Spleen (tissue), 11 donors: ENCODE measurements around the gene ZNF512B. TPM values are rescaled to one million over a fixed set of nuclear protein-coding genes. Genes with fewer than 3 reads are reported as not detected.
A peak's percentile ranks its signal among the peaks of the same experiment; 100 is the strongest.
"Not testable (repeated sequence)": the region's sequence is repeated elsewhere in the genome, so short reads cannot be mapped to it uniquely, and the experiment has no call there.

ENCODE experiments used
- DNase-seq: peaks from one replicate; pipeline ENCODE4 v3.0.0-alpha.2; 2020
- H3K27ac ChIP-seq, 8 donors: fragments of 200-600 bp; sonication (generic) in 7 of 8; 1 replicate in 4 of 8; 2 replicates in 4 of 8; pipeline versions ENCODE4 v1.5.0 to v1.8.0; 2016 to 2021; ENCODE audit warnings: inconsistent platforms in 4 of 8, mild to moderate bottlenecking in 4 of 8, moderate library complexity in 1 of 8
- H3K27me3 ChIP-seq, 7 donors: fragments of 200-600 bp; sonication (generic) in 6 of 7; replicated peaks in 1 of 7; 1 replicate in 4 of 7; 2 replicates in 3 of 7; pipeline versions ENCODE4 v1.5.0 to v1.8.0; 2016 to 2021; ENCODE audit warnings: inconsistent platforms in 3 of 7, mild to moderate bottlenecking in 1 of 7
- H3K36me3 ChIP-seq, 6 donors: fragments of 200-600 bp; sonication (generic) in 5 of 6; 1 replicate in 4 of 6; 2 replicates in 2 of 6; pipeline versions ENCODE4 v1.5.0 to v1.8.0; 2016 to 2021; ENCODE audit warnings: inconsistent platforms in 2 of 6
- H3K4me1 ChIP-seq, 6 donors: fragments of 200-600 bp; sonication (generic) in 5 of 6; 1 replicate in 3 of 6; 2 replicates in 3 of 6; pipeline versions ENCODE4 v1.5.0 to v1.8.0; 2016 to 2021; ENCODE audit warnings: inconsistent platforms in 3 of 6
- H3K4me3 ChIP-seq, 8 donors: fragments of 200-600 bp; sonication (generic) in 7 of 8; 1 replicate in 4 of 8; 2 replicates in 4 of 8; pipeline versions ENCODE4 v1.5.0 to v1.8.0; 2016 to 2021; ENCODE audit warnings: inconsistent platforms in 4 of 8, mild to moderate bottlenecking in 4 of 8, moderate library complexity in 2 of 8
- H3K9me3 ChIP-seq, 8 donors: fragments of 200-600 bp; sonication (generic) in 7 of 8; 1 replicate in 4 of 8; 2 replicates in 4 of 8; pipeline versions ENCODE4 v1.5.0 to v1.8.0; 2016 to 2021; ENCODE audit warnings: inconsistent platforms in 4 of 8
- POLR2A ChIP-seq, 3 donors: fragments of 450-650 bp; IDR thresholded peaks; one replicate each; pipeline ENCODE4 v1.5.1; 2017; ENCODE audit warnings: antibody characterized with exemption in 3 of 3, mild to moderate bottlenecking in 1 of 3
- POLR2AphosphoS5 ChIP-seq, 3 donors: sonication (generic); formaldehyde crosslinking; IDR thresholded peaks; one replicate each; pipeline ENCODE4 v1.5.1; 2017; ENCODE audit warnings: antibody characterized with exemption in 3 of 3
- WGBS, 5 donors: extraction: QIAGEN DNeasy Blood & Tissue Kit in 3 of 5; methylation state at CpG; one replicate each; pipeline versions ENCODE4 v1.1.5 to v1.1.7; 2013 to 2018; 5-methylcytosine and 5-hydroxymethylcytosine counted together
- intact Hi-C: fragments of 100-400 bp; cut with DNase I; formaldehyde crosslinking; loops from one replicate; pipeline ENCODE4 v1.15.0; 2023; ENCODE audit warnings: low total_unique reads
- polyA plus RNA-seq, 3 donors: library from polyadenylated mRNA; stranded (reverse); fragments of 200-250 nt; gene quantifications; one replicate each; pipeline ENCODE4 v1.2.1, GENCODE V29; 2013
- total RNA-seq, 7 donors: library from RNA; depleted of rRNA in 3 of 7; stranded (reverse); fragments of >200 nt in 3 of 7; fragmentation: NEBNext Ultra II Directional in 4 of 7; extraction: Animal tissue kit (Norgen Biotek cat#: 25700) in 4 of 7; gene quantifications; one replicate each; pipeline versions ENCODE4 v1.1.0 to v1.2.1, GENCODE V29; 2016 to 2021
- TF ChIP-seq, protein P1 (sequence below), 11 experiments: fragments of 200-600 bp in 7 of 11; fragments of 450-650 bp in 4 of 11; sonication (generic) in 4 of 11; IDR thresholded peaks in 8 of 11; conservative IDR thresholded peaks in 3 of 11; 1 replicate in 7 of 11; 2 replicates in 4 of 11; pipeline versions ENCODE4 v1.4.0 to v1.8.0; 2016 to 2021; ENCODE audit warnings: antibody characterized with exemption in 11 of 11, inconsistent platforms in 4 of 11, mild to moderate bottlenecking in 1 of 11
- donor health status: healthy with polysubstance abuse.
- donor health status: DM: no; HTN: no; CAD: no; lungs with moderate emphysema.
- donor health status: DM: no; HTN: no; CAD: no.
- donor health status: Bipolar disorder and iron deficiency.
- donor health status: healthy.
- donor health status: DM: no; HTN: no; CAD: no.
- donor health status: DM: yes; HTN: yes; CAD: no.

ZNF512B gene
- total and polyA plus RNA-seq, 10 donors = 3.4 to 21.8 (median 12.4) TPM

DNA sequence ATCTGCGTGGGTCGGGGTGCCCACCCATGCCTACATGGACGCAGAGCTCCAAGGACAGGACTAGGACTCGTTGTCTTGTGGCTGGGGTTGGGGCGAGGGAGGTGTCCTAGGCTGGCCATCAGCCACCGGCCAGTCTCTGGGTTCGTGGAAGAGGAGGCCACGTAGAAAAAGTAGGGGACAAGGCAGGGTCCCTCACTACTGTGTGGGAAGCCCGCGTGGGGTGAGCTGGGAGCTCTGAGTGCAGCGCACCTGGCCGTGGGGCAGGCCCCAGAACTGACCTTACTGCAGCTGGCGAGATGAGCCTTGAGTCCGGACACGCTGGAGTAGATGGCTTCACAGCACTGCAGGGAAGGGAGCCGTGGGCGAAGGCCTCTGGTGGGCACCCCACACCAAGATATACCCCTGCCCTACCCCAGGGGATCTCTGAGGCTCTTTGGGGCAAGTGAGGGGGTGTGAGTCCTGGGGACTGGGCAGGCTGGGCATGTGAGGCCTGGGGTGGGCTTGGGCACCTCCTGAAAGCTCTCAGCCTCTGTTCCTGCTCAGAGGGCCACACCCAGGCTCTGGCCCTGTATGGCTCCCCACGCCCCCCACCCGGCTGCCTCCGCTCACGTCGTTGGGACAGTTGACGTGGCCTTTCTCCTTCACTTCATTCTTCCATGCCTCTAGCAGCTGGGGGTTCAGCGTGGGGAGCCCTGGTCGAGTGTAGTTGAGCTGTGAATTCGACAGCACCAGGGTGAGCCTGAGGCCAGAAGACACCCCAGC lies 7.9 kb downstream of the ZNF512B start:
- DNase-seq = peak; percentile 73
- peaks cover 0 to 73% (median 57%) of the 10 kb centered on the region in 6 donors for H3K36me3 ChIP-seq
- peaks cover 7 to 17% (median 14%) of the 10 kb centered on the region in 6 donors for H3K4me1 ChIP-seq
- no peaks in the 10 kb centered on the region for H3K27me3 ChIP-seq
- TF ChIP-seq POLR2AphosphoS5 (IDR thresholded peaks at IDR 0.05) (no peak), POLR2A (IDR thresholded peaks at IDR 0.05) (no peak)
- TF ChIP-seq, protein P1, sequence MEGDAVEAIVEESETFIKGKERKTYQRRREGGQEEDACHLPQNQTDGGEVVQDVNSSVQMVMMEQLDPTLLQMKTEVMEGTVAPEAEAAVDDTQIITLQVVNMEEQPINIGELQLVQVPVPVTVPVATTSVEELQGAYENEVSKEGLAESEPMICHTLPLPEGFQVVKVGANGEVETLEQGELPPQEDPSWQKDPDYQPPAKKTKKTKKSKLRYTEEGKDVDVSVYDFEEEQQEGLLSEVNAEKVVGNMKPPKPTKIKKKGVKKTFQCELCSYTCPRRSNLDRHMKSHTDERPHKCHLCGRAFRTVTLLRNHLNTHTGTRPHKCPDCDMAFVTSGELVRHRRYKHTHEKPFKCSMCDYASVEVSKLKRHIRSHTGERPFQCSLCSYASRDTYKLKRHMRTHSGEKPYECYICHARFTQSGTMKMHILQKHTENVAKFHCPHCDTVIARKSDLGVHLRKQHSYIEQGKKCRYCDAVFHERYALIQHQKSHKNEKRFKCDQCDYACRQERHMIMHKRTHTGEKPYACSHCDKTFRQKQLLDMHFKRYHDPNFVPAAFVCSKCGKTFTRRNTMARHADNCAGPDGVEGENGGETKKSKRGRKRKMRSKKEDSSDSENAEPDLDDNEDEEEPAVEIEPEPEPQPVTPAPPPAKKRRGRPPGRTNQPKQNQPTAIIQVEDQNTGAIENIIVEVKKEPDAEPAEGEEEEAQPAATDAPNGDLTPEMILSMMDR (IDR thresholded peaks at IDR 0.05 in 8 of 11, conservative IDR thresholded peaks at IDR 0.05 in 3 of 11) = no peak
- no peak overlapping the region for H3K4me3 ChIP-seq
- peaks cover 0 to 7% (median 0%) of the 10 kb centered on the region in 8 donors for H3K9me3 ChIP-seq
- WGBS, 5 donors = 88 to 98% (median 95%) methylated on average over 19 to 26 of the region's 26 CpGs
- intact Hi-C loops = no loop called here
- H3K27ac ChIP-seq = no peak overlapping the region

DNA sequence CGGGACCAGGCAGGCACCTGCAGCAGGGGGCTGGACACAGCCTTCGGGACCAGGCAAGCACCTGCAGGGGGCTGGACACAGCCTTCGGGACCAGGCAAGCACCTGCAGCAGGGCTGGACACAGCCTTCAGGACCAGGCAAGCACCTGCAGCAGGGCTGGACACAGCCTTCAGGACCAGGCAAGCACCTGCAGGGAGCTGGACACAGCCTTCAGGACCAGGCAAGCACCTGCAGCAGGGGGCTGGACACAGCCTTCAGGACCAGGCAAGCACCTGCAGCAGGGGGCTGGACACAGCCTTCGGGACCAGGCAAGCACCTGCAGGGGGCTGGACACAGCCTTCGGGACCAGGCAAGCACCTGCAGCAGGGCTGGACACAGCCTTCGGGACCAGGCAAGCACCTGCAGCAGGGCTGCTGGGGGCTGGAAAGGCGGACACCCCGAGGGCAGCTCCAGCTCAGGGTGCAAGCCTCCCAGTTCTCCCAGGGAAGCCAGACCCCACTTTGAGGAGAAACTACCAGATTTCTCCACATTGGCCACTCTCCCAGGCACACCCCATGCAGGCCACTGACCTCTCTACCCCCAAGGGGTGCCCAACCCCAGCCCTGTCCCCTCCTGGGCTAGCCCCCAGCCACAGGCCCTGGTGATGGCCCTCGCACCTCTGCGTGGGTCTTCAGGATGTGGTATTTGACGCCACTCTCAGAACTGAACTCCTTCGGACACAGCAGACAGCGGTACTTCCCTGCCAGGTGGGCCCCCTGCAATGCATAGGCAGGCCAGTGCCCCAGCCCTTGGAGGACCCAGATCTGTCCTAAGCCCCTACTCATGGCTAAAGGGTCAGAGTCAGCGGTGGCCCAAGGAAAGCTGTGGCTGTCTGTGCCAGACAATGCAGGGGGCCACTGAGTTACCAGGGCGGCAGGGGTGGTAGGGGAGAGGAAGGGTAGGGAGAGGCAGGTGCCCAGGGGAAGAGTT lies 8.8 kb downstream of the ZNF512B start:
- H3K4me1 ChIP-seq = peaks cover 7 to 22% (median 17%) of the 10 kb centered on the region in 6 donors
- intact Hi-C loops, H3K4me3 ChIP-seq, H3K27ac ChIP-seq, H3K27me3 ChIP-seq, H3K9me3 ChIP-seq: not testable (repeated sequence)
- DNase-seq = peak; percentile 67
- 81 to 91% (median 90%) methylated on average over 7 to 15 of the region's 15 CpGs for WGBS, 5 donors
- peak in 1 of 3 donors; percentile 11 for TF ChIP-seq POLR2AphosphoS5 (IDR thresholded peaks at IDR 0.05)
- peaks cover 0 to 64% (median 50%) of the 10 kb centered on the region in 6 donors for H3K36me3 ChIP-seq

DNA sequence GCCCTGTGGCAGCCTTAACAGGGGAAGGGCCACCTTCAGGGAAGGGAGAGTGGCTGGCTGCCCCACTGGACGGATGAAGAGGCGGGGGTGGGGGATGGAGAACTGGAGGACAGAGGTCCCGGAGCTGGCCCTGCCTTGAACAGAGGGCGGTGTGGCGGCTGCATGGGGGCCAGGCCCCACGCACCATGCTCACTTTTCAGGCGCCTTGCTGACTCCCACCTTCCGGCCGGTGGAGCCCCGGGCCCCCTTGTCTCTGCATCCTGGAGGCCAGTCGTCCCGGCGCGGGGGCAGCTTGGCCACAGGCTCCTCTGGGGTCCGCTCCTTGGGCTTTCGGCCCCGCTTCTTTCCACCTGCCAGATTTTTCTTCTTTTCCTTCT lies 10.0 kb downstream of the ZNF512B start:
- WGBS, 5 donors = 92 to 97% (median 95%) methylated on average over 11 to 17 of the region's 17 CpGs
- peaks cover 0 to 63% (median 50%) of the 10 kb centered on the region in 6 donors for H3K36me3 ChIP-seq
- H3K9me3 ChIP-seq = no peaks in the 10 kb centered on the region
- TF ChIP-seq POLR2AphosphoS5 (IDR thresholded peaks at IDR 0.05) = peak in 1 of 3 donors; percentile 21
- no peak for TF ChIP-seq POLR2A (IDR thresholded peaks at IDR 0.05)
- no peak for DNase-seq
- no peaks in the 10 kb centered on the region for H3K27me3 ChIP-seq
- no peak overlapping the region for H3K4me3 ChIP-seq
- intact Hi-C loops = no loop called here
- peaks cover 12 to 34% (median 28%) of the 10 kb centered on the region in 6 donors for H3K4me1 ChIP-seq
- H3K27ac ChIP-seq = no peak overlapping the region

DNA sequence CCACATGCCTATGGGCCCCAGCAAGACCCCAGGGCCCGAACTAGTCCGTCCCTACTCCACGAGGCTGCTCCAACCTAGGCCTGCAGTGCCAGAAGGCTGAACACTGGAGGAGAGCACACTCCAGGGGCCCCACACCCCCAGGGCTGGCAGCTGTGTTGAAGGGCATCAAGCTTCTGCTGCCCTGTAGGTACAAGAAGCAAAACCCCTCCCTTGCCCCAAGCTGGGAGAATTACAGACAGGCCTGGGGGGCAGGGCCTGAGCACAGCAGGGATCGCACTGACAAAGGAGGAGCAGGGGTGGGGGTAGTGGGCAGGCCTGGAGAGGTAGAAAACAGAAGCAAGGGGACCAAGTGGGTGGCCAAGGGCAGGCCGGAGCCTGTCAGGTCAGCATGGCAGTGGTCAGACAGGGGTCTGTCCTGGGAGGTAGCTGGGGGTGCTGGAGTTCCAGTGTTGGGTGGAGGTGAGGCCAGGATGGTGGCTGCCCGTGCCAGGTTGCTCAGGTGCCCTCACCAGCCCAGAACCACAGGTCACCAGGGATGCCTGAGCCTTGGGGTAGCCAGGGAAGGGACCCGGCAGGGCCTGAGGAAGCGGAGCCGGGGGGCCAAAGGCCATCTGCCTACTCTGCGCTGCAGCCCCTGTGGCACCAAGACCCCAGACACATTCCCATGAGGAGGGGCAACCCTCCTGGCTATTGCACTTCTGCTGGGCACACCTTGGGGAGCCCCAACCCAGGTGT lies 10.6 kb downstream of the ZNF512B start:
- intact Hi-C loops = no loop called here
- H3K36me3 ChIP-seq = peaks cover 0 to 57% (median 45%) of the 10 kb centered on the region in 6 donors
- no peak overlapping the region for H3K27ac ChIP-seq
- 84 to 94% (median 90%) methylated on average over 7 to 10 of the region's 10 CpGs for WGBS, 5 donors
- no peaks in the 10 kb centered on the region for H3K27me3 ChIP-seq
- H3K4me1 ChIP-seq = peaks cover 17 to 40% (median 33%) of the 10 kb centered on the region in 6 donors
- H3K9me3 ChIP-seq = no peaks in the 10 kb centered on the region
- no peak for DNase-seq
- TF ChIP-seq, protein P1 (IDR thresholded peaks at IDR 0.05 in 8 of 11, conservative IDR thresholded peaks at IDR 0.05 in 3 of 11) = no peak
- TF ChIP-seq POLR2AphosphoS5 (IDR thresholded peaks at IDR 0.05) (no peak), POLR2A (IDR thresholded peaks at IDR 0.05) (no peak)
- H3K4me3 ChIP-seq = no peak overlapping the region
